Measurements from ENCODE around the gene SNUPN. TPM values are rescaled to one million over a fixed set of nuclear protein-coding genes. Genes with fewer than 3 reads are reported as not detected.

SNUPN gene
- total and polyA plus RNA-seq, 4 experiments from 2014 or later: 21.0 to 35.2 (median 24.3) TPM

GRCh38 chr15:75606711-75607699 is 18.5 kb downstream of the SNUPN start:
- Histone ChIP-seq H3K27me3 (ENCODE audit: insufficient read depth, low read length) (no peaks in the 10 kb centered on the region), H3K27ac (ENCODE audit: low read depth, low read length) (peak overlapping the region; percentile 39), H3K36me3 (ENCODE audit: insufficient read depth, low read length) (peaks cover 10% of the 10 kb centered on the region), H3K9me3 (ENCODE audit: control insufficient read depth in 1 of 2, low read length in 2 of 2) (no peaks in the 10 kb centered on the region), H3K4me3 (ENCODE audit: low read length in 2 of 2) (peak overlapping the region; percentile 5 to 40), H3K4me1 (ENCODE audit: insufficient read depth, low read length) (peaks cover 47% of the 10 kb centered on the region)
- H3K27me3 Mint-ChIP-seq: no peaks in the 10 kb centered on the region
- H3K9me3 Mint-ChIP-seq: no peaks in the 10 kb centered on the region
- peaks cover 34 to 56% (median 46%) of the 10 kb centered on the region in 4 donors for H3K4me1 Mint-ChIP-seq
- ChIA-PET POLR2A (ENCODE audit: partially characterized antibody) (interaction anchor here (0.6 to 5.2 kb wide), 15 partner anchors 9 to 238 kb away, joined by 3 to 56 read pairs (median 10); partner anchors contain the start of genes IMP3, MAN2C1, PTPN9 and SNUPN), CTCF (ENCODE audit: partially characterized antibody) (interaction anchor here (0.7 to 3.0 kb wide), 6 partner anchors 9 to 153 kb away, joined by 3 to 18 read pairs (median 4); partner anchors contain the start of genes IMP3 and PTPN9)
- peak overlapping the region; percentile 78 to 94 (median 91) for H3K27ac Mint-ChIP-seq
- H3K4me3 Mint-ChIP-seq: peak overlapping the region; percentile 71 to 82 (median 78)
- peak; percentile 43 to 57 (median 52) for DNase-seq
- peaks cover 32 to 42% of the 10 kb centered on the region in 2 donors for H3K36me3 Mint-ChIP-seq
- intact Hi-C loops (cut with micrococcal nuclease): loop anchor here (2.0 kb wide), 1 partner anchor 34 kb away; the partner anchor contains the start of gene IMP3

GRCh38 chr15:75606026-75606425 is 19.5 kb downstream of the SNUPN start:
- Histone ChIP-seq H3K4me3 (ENCODE audit: low read length in 2 of 2) (peak overlapping the region; percentile 5 to 40), H3K9me3 (ENCODE audit: control insufficient read depth in 1 of 2, low read length in 2 of 2) (no peaks in the 10 kb centered on the region), H3K4me1 (ENCODE audit: insufficient read depth, low read length) (peaks cover 47% of the 10 kb centered on the region), H3K36me3 (ENCODE audit: insufficient read depth, low read length) (peaks cover 10% of the 10 kb centered on the region), H3K27me3 (ENCODE audit: insufficient read depth, low read length) (no peaks in the 10 kb centered on the region), H3K27ac (ENCODE audit: low read depth, low read length) (peak overlapping the region; percentile 39)
- peak overlapping the region; percentile 71 to 82 (median 78) for H3K4me3 Mint-ChIP-seq
- H3K36me3 Mint-ChIP-seq: peaks cover 32 to 46% of the 10 kb centered on the region in 2 donors
- ChIA-PET CTCF (ENCODE audit: partially characterized antibody) (interaction anchor here (0.7 to 3.0 kb wide), 5 partner anchors 8 to 152 kb away, joined by 3 to 18 read pairs (median 6); partner anchors contain the start of genes IMP3 and PTPN9), POLR2A (ENCODE audit: partially characterized antibody) (interaction anchor here (0.6 to 5.2 kb wide), 10 partner anchors 8 to 238 kb away, joined by 3 to 56 read pairs (median 14); partner anchors contain the start of genes IMP3, MAN2C1, PTPN9 and SNUPN)
- no peaks in the 10 kb centered on the region for H3K27me3 Mint-ChIP-seq
- peaks cover 34 to 56% (median 45%) of the 10 kb centered on the region in 4 donors for H3K4me1 Mint-ChIP-seq
- no peak for DNase-seq
- H3K9me3 Mint-ChIP-seq: no peaks in the 10 kb centered on the region
- intact Hi-C loops (cut with micrococcal nuclease): loop anchor here (2.0 kb wide), 1 partner anchor 35 kb away; the partner anchor contains the start of gene IMP3
- H3K27ac Mint-ChIP-seq: peak overlapping the region; percentile 78 to 94 (median 91)

GRCh38 chr15:75599401-75599800 is 26.1 kb downstream of the SNUPN start:
- H3K36me3 ChIP-seq (ENCODE audit: insufficient read depth, low read length): peaks cover 30% of the 10 kb centered on the region
- intact Hi-C loops (cut with micrococcal nuclease): loop anchor here (5.0 kb wide), 1 partner anchor 83 kb away; no protein-coding TSS in a partner anchor
- peaks cover 27% of the 10 kb centered on the region for H3K4me1 ChIP-seq (ENCODE audit: insufficient read depth, low read length)
- Mint-ChIP-seq H3K4me1 (peaks cover 18 to 30% (median 23%) of the 10 kb centered on the region in 4 donors), H3K36me3 (peaks cover 48 to 51% of the 10 kb centered on the region in 2 donors), H3K27me3 (no peaks in the 10 kb centered on the region), H3K9me3 (no peaks in the 10 kb centered on the region), H3K4me3 (no peak overlapping the region), H3K27ac (peak overlapping the region in 2 of 7 donors; percentile 25 to 36)
- no peaks in the 10 kb centered on the region for H3K27me3 ChIP-seq (ENCODE audit: insufficient read depth, low read length)
- no peak for DNase-seq
- ChIA-PET CTCF (ENCODE audit: partially characterized antibody) (interaction anchor here (3.5 kb wide), 1 partner anchor 8 kb away, joined by 18 read pairs; no protein-coding TSS in a partner anchor), POLR2A (ENCODE audit: partially characterized antibody) (interaction anchor here (1.2 to 2.8 kb wide), 3 partner anchors 9 to 40 kb away, joined by 3 to 28 read pairs (median 8); partner anchors contain the start of genes IMP3 and SNUPN)
- H3K9me3 ChIP-seq (ENCODE audit: control insufficient read depth in 1 of 2, low read length in 2 of 2): no peaks in the 10 kb centered on the region
- H3K27ac ChIP-seq (ENCODE audit: low read depth, low read length): no peak overlapping the region
- no peak overlapping the region for H3K4me3 ChIP-seq (ENCODE audit: low read length in 2 of 2)

- ChIA-PET POLR2A (ENCODE audit: partially characterized antibody) (interaction anchor here (0.6 to 2.8 kb wide), 5 partner anchors 9 to 50 kb away, joined by 3 to 28 read pairs (median 8); partner anchors contain the start of genes IMP3, SNUPN and SNX33), CTCF (ENCODE audit: partially characterized antibody) (interaction anchor here (1.3 to 3.5 kb wide), 11 partner anchors 9 to 231 kb away, joined by 3 to 31 read pairs (median 6); partner anchors contain the start of genes IMP3 and PTPN9)
- Histone ChIP-seq H3K4me3 (ENCODE audit: low read length in 2 of 2) (no peak overlapping the region), H3K36me3 (ENCODE audit: insufficient read depth, low read length) (peaks cover 26% of the 10 kb centered on the region), H3K27ac (ENCODE audit: low read depth, low read length) (no peak overlapping the region), H3K4me1 (ENCODE audit: insufficient read depth, low read length) (peaks cover 25% of the 10 kb centered on the region), H3K9me3 (ENCODE audit: control insufficient read depth in 1 of 2, low read length in 2 of 2) (no peaks in the 10 kb centered on the region), H3K27me3 (ENCODE audit: insufficient read depth, low read length) (no peaks in the 10 kb centered on the region)
- Mint-ChIP-seq H3K36me3 (peaks cover 48 to 49% of the 10 kb centered on the region in 2 donors), H3K4me1 (peaks cover 16 to 26% (median 21%) of the 10 kb centered on the region in 4 donors), H3K9me3 (no peaks in the 10 kb centered on the region), H3K27me3 (no peaks in the 10 kb centered on the region), H3K4me3 (peak overlapping the region in 3 of 8 donors; percentile 5 to 61 (median 30)), H3K27ac (peak overlapping the region in 2 of 7 donors; percentile 72 to 82)
- no peak for DNase-seq
- intact Hi-C loops (cut with micrococcal nuclease): loop anchor here (5.0 kb wide), 1 partner anchor 84 kb away; no protein-coding TSS in a partner anchor
Measured at GRCh38 chr15:75598361-75598760, 27.2 kb downstream of the SNUPN start.

GRCh38 chr15:75597667-75598341 is 27.7 kb downstream of the SNUPN start:
- H3K36me3 Mint-ChIP-seq: peaks cover 48 to 49% of the 10 kb centered on the region in 2 donors
- no peaks in the 10 kb centered on the region for H3K9me3 Mint-ChIP-seq
- Histone ChIP-seq H3K4me3 (ENCODE audit: low read length in 2 of 2) (no peak overlapping the region), H3K27me3 (ENCODE audit: insufficient read depth, low read length) (no peaks in the 10 kb centered on the region), H3K4me1 (ENCODE audit: insufficient read depth, low read length) (peaks cover 25% of the 10 kb centered on the region), H3K36me3 (ENCODE audit: insufficient read depth, low read length) (peaks cover 26% of the 10 kb centered on the region), H3K27ac (ENCODE audit: low read depth, low read length) (no peak overlapping the region), H3K9me3 (ENCODE audit: control insufficient read depth in 1 of 2, low read length in 2 of 2) (no peaks in the 10 kb centered on the region)
- CTCF ChIA-PET (ENCODE audit: partially characterized antibody): interaction anchor here (0.6 to 3.5 kb wide), 23 partner anchors 9 to 230 kb away, joined by 3 to 31 read pairs (median 4); partner anchors contain the start of genes IMP3, PTPN9 and SNUPN
- peak overlapping the region in 6 of 8 donors; percentile 1 to 68 (median 36) for H3K4me3 Mint-ChIP-seq
- peaks cover 16 to 26% (median 21%) of the 10 kb centered on the region in 4 donors for H3K4me1 Mint-ChIP-seq
- intact Hi-C loops (cut with micrococcal nuclease): loop anchor here (2.0 to 5.0 kb wide), 2 partner anchors 43 to 84 kb away; partner anchors contain the start of gene IMP3
- no peaks in the 10 kb centered on the region for H3K27me3 Mint-ChIP-seq
- POLR2A ChIA-PET (ENCODE audit: partially characterized antibody): interaction anchor here (1.0 to 2.8 kb wide), 5 partner anchors 10 to 50 kb away, joined by 3 to 28 read pairs (median 8); partner anchors contain the start of genes IMP3, PTPN9, SNUPN and SNX33
- H3K27ac Mint-ChIP-seq: peak overlapping the region in 6 of 7 donors; percentile 15 to 93 (median 59)
- DNase-seq: peak; percentile 19 to 50 (median 33)
